Measurements from ENCODE around the gene MTHFSD.
A peak's percentile ranks its signal among the peaks of the same experiment; 100 is the strongest.

Gene MTHFSD

GRCh38 chr16:86575754-86576557, 20.9 kb upstream of the MTHFSD start:
- TF ChIP-seq, protein P1, sequence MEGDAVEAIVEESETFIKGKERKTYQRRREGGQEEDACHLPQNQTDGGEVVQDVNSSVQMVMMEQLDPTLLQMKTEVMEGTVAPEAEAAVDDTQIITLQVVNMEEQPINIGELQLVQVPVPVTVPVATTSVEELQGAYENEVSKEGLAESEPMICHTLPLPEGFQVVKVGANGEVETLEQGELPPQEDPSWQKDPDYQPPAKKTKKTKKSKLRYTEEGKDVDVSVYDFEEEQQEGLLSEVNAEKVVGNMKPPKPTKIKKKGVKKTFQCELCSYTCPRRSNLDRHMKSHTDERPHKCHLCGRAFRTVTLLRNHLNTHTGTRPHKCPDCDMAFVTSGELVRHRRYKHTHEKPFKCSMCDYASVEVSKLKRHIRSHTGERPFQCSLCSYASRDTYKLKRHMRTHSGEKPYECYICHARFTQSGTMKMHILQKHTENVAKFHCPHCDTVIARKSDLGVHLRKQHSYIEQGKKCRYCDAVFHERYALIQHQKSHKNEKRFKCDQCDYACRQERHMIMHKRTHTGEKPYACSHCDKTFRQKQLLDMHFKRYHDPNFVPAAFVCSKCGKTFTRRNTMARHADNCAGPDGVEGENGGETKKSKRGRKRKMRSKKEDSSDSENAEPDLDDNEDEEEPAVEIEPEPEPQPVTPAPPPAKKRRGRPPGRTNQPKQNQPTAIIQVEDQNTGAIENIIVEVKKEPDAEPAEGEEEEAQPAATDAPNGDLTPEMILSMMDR (IDR thresholded peaks at IDR 0.05), result peak; percentile 81
- no peak for TF ChIP-seq ZFX (IDR thresholded peaks at IDR 0.05; ENCODE audit: borderline replicate concordance)
- no peak overlapping the region for H3K27ac ChIP-seq

GRCh38 chr16:86575095-86575685, 20.2 kb upstream of the MTHFSD start:
- H3K27ac ChIP-seq, result no peak overlapping the region
- no peak for TF ChIP-seq ZFX (IDR thresholded peaks at IDR 0.05; ENCODE audit: borderline replicate concordance)
- TF ChIP-seq, protein P1 (IDR thresholded peaks at IDR 0.05), result no peak

DNA sequence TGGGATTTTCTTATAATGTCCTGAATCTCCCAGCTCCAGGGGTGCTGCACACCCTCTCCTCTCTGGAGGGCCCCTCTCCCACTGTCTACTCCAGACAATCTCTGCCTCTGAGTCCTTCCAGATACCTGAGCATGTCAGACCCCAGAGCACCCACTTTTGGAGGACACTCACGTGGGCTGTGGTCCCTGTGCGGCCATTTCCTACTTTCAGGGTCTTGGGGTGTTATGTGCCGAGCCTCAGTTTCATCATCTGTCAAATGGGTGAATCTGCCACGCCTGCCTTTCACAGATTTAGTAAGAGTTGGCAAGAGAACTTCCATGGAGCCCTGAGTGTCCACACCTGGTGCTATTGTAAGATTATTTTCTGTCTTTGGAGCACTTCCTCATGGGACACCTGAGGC, 19.6 kb upstream of the MTHFSD start:
- TF ChIP-seq ZFX (IDR thresholded peaks at IDR 0.05; ENCODE audit: borderline replicate concordance), result no peak
- TF ChIP-seq, protein P1 (IDR thresholded peaks at IDR 0.05), result no peak
- H3K27ac ChIP-seq, result no peak overlapping the region

DNA sequence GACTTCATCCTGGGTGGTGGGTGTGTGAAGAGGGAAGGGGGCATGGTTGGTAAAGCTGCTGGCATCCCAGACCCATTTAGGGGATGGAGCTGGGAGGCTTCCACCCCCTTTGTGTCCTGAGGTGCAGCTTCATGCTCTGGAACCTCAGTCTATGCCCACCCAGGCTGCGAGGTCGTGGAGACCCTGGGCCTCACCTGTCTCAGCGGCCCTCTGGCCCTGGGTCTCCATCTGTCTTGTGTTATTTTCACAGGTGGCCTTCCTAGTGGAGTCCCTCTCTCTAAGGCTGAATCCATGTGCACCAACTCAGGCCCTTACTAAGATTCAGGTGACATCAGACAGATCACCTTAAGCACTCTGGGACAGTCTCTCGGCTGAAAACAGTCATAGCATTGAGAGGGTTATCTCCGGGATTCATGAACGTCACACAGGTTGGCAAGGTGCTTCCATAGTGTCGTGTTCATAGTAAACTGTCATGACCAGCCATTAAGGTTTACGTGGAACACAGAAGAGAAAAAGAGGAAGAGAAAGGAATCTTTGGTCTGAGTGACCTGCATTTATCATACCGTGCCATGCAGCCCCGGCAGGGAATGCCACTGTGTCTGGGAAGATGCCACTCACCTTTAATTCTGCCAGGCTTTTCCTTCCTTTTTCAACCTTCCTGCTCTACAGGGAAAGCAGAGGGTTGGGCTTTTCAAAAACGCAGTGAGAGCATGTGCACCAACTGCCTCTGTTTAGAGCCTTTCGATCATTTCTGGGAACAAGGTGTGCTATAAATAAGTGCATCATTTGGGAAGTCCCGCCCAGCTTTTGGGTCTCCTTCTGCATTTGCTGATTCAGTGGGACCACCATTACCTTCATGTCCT, 18.8 kb upstream of the MTHFSD start:
- H3K27ac ChIP-seq, result no peak overlapping the region
- TF ChIP-seq ZFX (IDR thresholded peaks at IDR 0.05; ENCODE audit: borderline replicate concordance), result no peak
- TF ChIP-seq, protein P1 (IDR thresholded peaks at IDR 0.05), result no peak

- H3K27ac ChIP-seq, result no peak overlapping the region
- TF ChIP-seq, protein P1 (IDR thresholded peaks at IDR 0.05), result no peak
- no peak for TF ChIP-seq ZFX (IDR thresholded peaks at IDR 0.05; ENCODE audit: borderline replicate concordance)
Measured at GRCh38 chr16:86573215-86573614, 18.2 kb upstream of the MTHFSD start.

DNA sequence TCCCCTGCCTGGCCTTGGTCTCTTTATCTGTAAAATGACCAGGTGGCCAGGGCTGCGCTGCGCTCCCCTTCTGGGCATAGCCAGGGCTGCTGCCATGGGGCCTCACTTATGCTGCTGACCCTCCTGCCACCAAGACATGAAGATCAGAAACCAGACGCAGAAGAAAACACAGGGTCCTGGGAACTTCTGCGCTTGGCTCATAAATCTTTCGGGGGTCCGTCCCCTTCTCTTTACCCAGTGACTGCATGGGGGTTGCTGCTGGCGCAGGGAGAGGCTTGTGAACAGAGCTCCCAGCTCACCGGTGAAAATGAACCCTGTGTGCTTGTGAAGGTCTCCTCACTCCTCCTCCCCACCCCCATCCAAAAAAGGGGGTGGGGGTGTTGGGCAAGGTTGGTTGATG, 17.6 kb upstream of the MTHFSD start:
- TF ChIP-seq ZFX (IDR thresholded peaks at IDR 0.05; ENCODE audit: borderline replicate concordance), result no peak
- TF ChIP-seq, protein P1 (IDR thresholded peaks at IDR 0.05), result no peak

More for the DNA sequence above, 17.6 kb upstream of the MTHFSD start:
- no peak overlapping the region for H3K27ac ChIP-seq

Data from 22Rv1 (cell line).